Type B pancreatic cell (in vitro differentiated cells): ENCODE measurements around the gene KAZN. TPM values are rescaled to one million over a fixed set of nuclear protein-coding genes. Genes with fewer than 3 reads are reported as not detected.

ENCODE experiments used
- DNase-seq: peaks from one replicate; pipeline ENCODE4 v3.0.0; 2021; ENCODE audit warnings: mixed read lengths; ENCODE audit not compliant: unreplicated experiment; ENCODE audit errors: extremely low spot score
- H3K27ac Mint-ChIP-seq: 2 replicates; pipeline ENCODE4 v1.8.0; 2021; ENCODE audit warnings: mild to moderate bottlenecking, mixed read lengths
- H3K27me3 Mint-ChIP-seq: 2 replicates; pipeline ENCODE4 v1.8.0; 2021; ENCODE audit warnings: mixed read lengths
- H3K36me3 Mint-ChIP-seq: 2 replicates; pipeline ENCODE4 v1.8.0; 2021; ENCODE audit warnings: mixed read lengths
- H3K4me1 Mint-ChIP-seq: one replicate; pipeline ENCODE4 v1.8.0; 2021; ENCODE audit warnings: mixed read lengths; ENCODE audit not compliant: unreplicated experiment
- H3K4me3 Mint-ChIP-seq: 2 replicates; pipeline ENCODE4 v1.8.0; 2021; ENCODE audit warnings: mild to moderate bottlenecking, mixed read lengths
- H3K9me3 Mint-ChIP-seq: 2 replicates; pipeline ENCODE4 v1.8.0; 2021; ENCODE audit warnings: mixed read lengths
- CTCF ChIP-seq: fragments of 200-600 bp; sonication (generic); conservative IDR thresholded peaks from 2 replicates; pipeline ENCODE4 v1.5.0; 2021; ENCODE audit warnings: antibody characterized with exemption, mild to moderate bottlenecking
- total RNA-seq: library from RNA; stranded (reverse); gene quantifications from 2 replicates; pipeline ENCODE4 v1.2.1, GENCODE V29; 2021; ENCODE audit warnings: low replicate concordance

KAZN gene
- total RNA-seq, 1 donor from 2014 or later, result 33.7 TPM

- Mint-ChIP-seq H3K4me3 (no peak overlapping the region), H3K27ac (no peak overlapping the region), H3K9me3 (peaks cover 3% of the 10 kb centered on the region), H3K4me1 (peaks cover 14% of the 10 kb centered on the region), H3K27me3 (peaks cover 4% of the 10 kb centered on the region), H3K36me3 (no peaks in the 10 kb centered on the region)
- no peak for DNase-seq
- TF ChIP-seq CTCF, result no peak
Observed at GRCh38 chr1:14726606-14727005, 128.1 kb downstream of the KAZN start.

- Mint-ChIP-seq H3K27me3 (peaks cover 4% of the 10 kb centered on the region), H3K4me3 (no peak overlapping the region), H3K27ac (no peak overlapping the region), H3K4me1 (peaks cover 26% of the 10 kb centered on the region), H3K9me3 (no peaks in the 10 kb centered on the region), H3K36me3 (no peaks in the 10 kb centered on the region)
- DNase-seq, result no peak
- no peak for TF ChIP-seq CTCF
Observed at GRCh38 chr1:14728516-14728915, 130.0 kb downstream of the KAZN start.

- Mint-ChIP-seq H3K4me1 (peaks cover 37% of the 10 kb centered on the region), H3K36me3 (no peaks in the 10 kb centered on the region), H3K27me3 (no peaks in the 10 kb centered on the region), H3K9me3 (no peaks in the 10 kb centered on the region), H3K4me3 (peak overlapping the region; percentile 76), H3K27ac (peak overlapping the region; percentile 91)
- no peak for DNase-seq
- no peak for TF ChIP-seq CTCF
Observed at GRCh38 chr1:14732728-14733047, 134.2 kb downstream of the KAZN start.

- no peak for TF ChIP-seq CTCF
- DNase-seq, result no peak
- Mint-ChIP-seq H3K4me1 (peaks cover 40% of the 10 kb centered on the region), H3K4me3 (peak overlapping the region; percentile 76), H3K27ac (peak overlapping the region; percentile 91), H3K27me3 (no peaks in the 10 kb centered on the region), H3K36me3 (no peaks in the 10 kb centered on the region), H3K9me3 (no peaks in the 10 kb centered on the region)
Observed at GRCh38 chr1:14733048-14733778, 134.7 kb downstream of the KAZN start.

GRCh38 chr1:14733779-14734140, 135.3 kb downstream of the KAZN start:
- no peak for DNase-seq
- TF ChIP-seq CTCF, result no peak
- Mint-ChIP-seq H3K27me3 (no peaks in the 10 kb centered on the region), H3K27ac (peak overlapping the region; percentile 91), H3K4me1 (peaks cover 44% of the 10 kb centered on the region), H3K4me3 (no peak overlapping the region), H3K36me3 (no peaks in the 10 kb centered on the region), H3K9me3 (no peaks in the 10 kb centered on the region)

DNA sequence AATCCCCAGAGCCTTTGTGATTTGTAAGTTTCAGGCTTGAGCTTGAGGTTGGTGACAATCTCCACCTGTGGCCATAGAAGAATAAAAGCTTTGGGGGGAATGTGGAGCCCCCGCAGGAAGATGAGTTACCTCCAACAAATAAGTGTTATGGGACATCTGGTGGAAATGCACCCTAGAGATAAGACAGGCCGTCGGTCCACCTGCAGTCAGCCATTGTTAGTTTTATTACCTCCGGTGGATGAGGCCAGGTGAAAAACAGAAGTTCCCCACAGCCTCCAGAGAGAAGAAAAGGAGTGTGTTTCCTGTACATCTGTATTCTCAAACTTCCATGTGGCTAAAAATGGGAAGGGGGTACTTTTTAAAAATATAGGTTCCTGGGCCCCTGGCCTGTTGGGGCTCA, 137.4 kb downstream of the KAZN start:
- Mint-ChIP-seq H3K27me3 (no peaks in the 10 kb centered on the region), H3K4me3 (no peak overlapping the region), H3K27ac (no peak overlapping the region), H3K36me3 (no peaks in the 10 kb centered on the region), H3K9me3 (no peaks in the 10 kb centered on the region), H3K4me1 (peaks cover 55% of the 10 kb centered on the region)
- no peak for TF ChIP-seq CTCF
- no peak for DNase-seq
